ENCODE results near the gene ABITRAM.
"Not testable (repeated sequence)": the region's sequence is repeated elsewhere in the genome, so short reads cannot be mapped to it uniquely, and the experiment has no call there.

ABITRAM gene

GRCh38 chr9:108903420-108904103 lies 30.6 kb upstream of the ABITRAM start:
- Histone ChIP-seq H3K4me1 (ENCODE audit: control insufficient read depth in 1 of 2, insufficient read depth in 2 of 2, low read length in 2 of 2) (no peaks in the 10 kb centered on the region), H3K9ac (ENCODE audit: low read depth in 1 of 2, low read length in 2 of 2) (no peak overlapping the region), H3K4me3 (ENCODE audit: low read depth in 1 of 2, low read length in 2 of 2) (no peak overlapping the region), H3K27me3 (ENCODE audit: control insufficient read depth in 1 of 2, insufficient read depth in 2 of 2, low read length in 2 of 2) (no peaks in the 10 kb centered on the region), H3K36me3 (ENCODE audit: control insufficient read depth in 1 of 2, insufficient read depth in 2 of 2, low read length in 2 of 2) (peaks cover 49 to 78% of the 10 kb centered on the region in 2 donors), H3K27ac (ENCODE audit: low read depth, low read length) (no peak overlapping the region), H3K9me3 (ENCODE audit: control insufficient read depth in 1 of 2, low read length in 2 of 2) (no peaks in the 10 kb centered on the region)

- H3K4me1 ChIP-seq (ENCODE audit: control insufficient read depth in 1 of 2, insufficient read depth in 2 of 2, low read length in 2 of 2): no peaks in the 10 kb centered on the region
- H3K27me3 ChIP-seq (ENCODE audit: control insufficient read depth in 1 of 2, insufficient read depth in 2 of 2, low read length in 2 of 2): no peaks in the 10 kb centered on the region
- H3K27ac ChIP-seq (ENCODE audit: low read depth, low read length): no peak overlapping the region
- peaks cover 51 to 79% of the 10 kb centered on the region in 2 donors for H3K36me3 ChIP-seq (ENCODE audit: control insufficient read depth in 1 of 2, insufficient read depth in 2 of 2, low read length in 2 of 2)
- H3K9me3 ChIP-seq (ENCODE audit: control insufficient read depth in 1 of 2, low read length in 2 of 2): no peaks in the 10 kb centered on the region
- H3K4me3 ChIP-seq (ENCODE audit: low read depth in 1 of 2, low read length in 2 of 2): no peak overlapping the region
- H3K9ac ChIP-seq (ENCODE audit: low read depth in 1 of 2, low read length in 2 of 2): no peak overlapping the region
These were observed 30.0 kb upstream of the ABITRAM start for GRCh38 chr9:108904161-108904560.

- Histone ChIP-seq H3K27ac (ENCODE audit: low read depth, low read length) (no peak overlapping the region), H3K9ac (ENCODE audit: low read depth in 1 of 2, low read length in 2 of 2) (no peak overlapping the region)
These were observed 28.7 kb upstream of the ABITRAM start for GRCh38 chr9:108905494-108905893.

GRCh38 chr9:108910402-108910801 lies 23.8 kb upstream of the ABITRAM start:
- no peaks in the 10 kb centered on the region for H3K27me3 ChIP-seq (ENCODE audit: control insufficient read depth in 1 of 2, insufficient read depth in 2 of 2, low read length in 2 of 2)
- H3K27ac ChIP-seq (ENCODE audit: low read depth, low read length): no peak overlapping the region
- H3K4me3 ChIP-seq (ENCODE audit: low read depth in 1 of 2, low read length in 2 of 2): no peak overlapping the region
- no peak overlapping the region for H3K9ac ChIP-seq (ENCODE audit: low read depth in 1 of 2, low read length in 2 of 2)
- H3K9me3 ChIP-seq (ENCODE audit: control insufficient read depth in 1 of 2, low read length in 2 of 2): no peaks in the 10 kb centered on the region
- peaks cover 33 to 82% of the 10 kb centered on the region in 2 donors for H3K36me3 ChIP-seq (ENCODE audit: control insufficient read depth in 1 of 2, insufficient read depth in 2 of 2, low read length in 2 of 2)
- H3K4me1 ChIP-seq (ENCODE audit: control insufficient read depth in 1 of 2, insufficient read depth in 2 of 2, low read length in 2 of 2): no peaks in the 10 kb centered on the region

More at GRCh38 chr9:108905494-108905893, 28.7 kb upstream of the ABITRAM start:
- H3K4me1 ChIP-seq (ENCODE audit: control insufficient read depth in 1 of 2, insufficient read depth in 2 of 2, low read length in 2 of 2): no peaks in the 10 kb centered on the region
- H3K4me3 ChIP-seq (ENCODE audit: low read depth in 1 of 2, low read length in 2 of 2): no peak overlapping the region
- H3K36me3 ChIP-seq (ENCODE audit: control insufficient read depth in 1 of 2, insufficient read depth in 2 of 2, low read length in 2 of 2): peaks cover 44 to 81% of the 10 kb centered on the region in 2 donors
- H3K9me3 ChIP-seq (ENCODE audit: control insufficient read depth in 1 of 2, low read length in 2 of 2): no peaks in the 10 kb centered on the region
- H3K27me3 ChIP-seq (ENCODE audit: control insufficient read depth in 1 of 2, insufficient read depth in 2 of 2, low read length in 2 of 2): no peaks in the 10 kb centered on the region

GRCh38 chr9:108910914-108911313 lies 23.3 kb upstream of the ABITRAM start:
- no peak overlapping the region for H3K4me3 ChIP-seq (ENCODE audit: low read depth in 1 of 2, low read length in 2 of 2)
- no peak overlapping the region for H3K9ac ChIP-seq (ENCODE audit: low read depth in 1 of 2, low read length in 2 of 2)
- H3K27ac ChIP-seq (ENCODE audit: low read depth, low read length): no peak overlapping the region
- no peaks in the 10 kb centered on the region for H3K27me3 ChIP-seq (ENCODE audit: control insufficient read depth in 1 of 2, insufficient read depth in 2 of 2, low read length in 2 of 2)
- peaks cover 31 to 81% of the 10 kb centered on the region in 2 donors for H3K36me3 ChIP-seq (ENCODE audit: control insufficient read depth in 1 of 2, insufficient read depth in 2 of 2, low read length in 2 of 2)
- H3K4me1 ChIP-seq (ENCODE audit: control insufficient read depth in 1 of 2, insufficient read depth in 2 of 2, low read length in 2 of 2): no peaks in the 10 kb centered on the region
- H3K9me3 ChIP-seq (ENCODE audit: control insufficient read depth in 1 of 2, low read length in 2 of 2): no peaks in the 10 kb centered on the region

GRCh38 chr9:108911820-108912219 lies 22.4 kb upstream of the ABITRAM start:
- Histone ChIP-seq H3K4me1 (ENCODE audit: control insufficient read depth in 1 of 2, insufficient read depth in 2 of 2, low read length in 2 of 2) (no peaks in the 10 kb centered on the region), H3K36me3 (ENCODE audit: control insufficient read depth in 1 of 2, insufficient read depth in 2 of 2, low read length in 2 of 2) (peaks cover 30 to 75% of the 10 kb centered on the region in 2 donors), H3K27ac (ENCODE audit: low read depth, low read length) (no peak overlapping the region), H3K27me3 (ENCODE audit: control insufficient read depth in 1 of 2, insufficient read depth in 2 of 2, low read length in 2 of 2) (no peaks in the 10 kb centered on the region), H3K9me3 (ENCODE audit: control insufficient read depth in 1 of 2, low read length in 2 of 2) (no peaks in the 10 kb centered on the region), H3K9ac (ENCODE audit: low read depth in 1 of 2, low read length in 2 of 2) (no peak overlapping the region), H3K4me3 (ENCODE audit: low read depth in 1 of 2, low read length in 2 of 2) (no peak overlapping the region)

- no peak overlapping the region for H3K9ac ChIP-seq (ENCODE audit: low read depth in 1 of 2, low read length in 2 of 2)
- H3K36me3 ChIP-seq (ENCODE audit: control insufficient read depth in 1 of 2, insufficient read depth in 2 of 2, low read length in 2 of 2): peaks cover 27 to 71% of the 10 kb centered on the region in 2 donors
These were observed 20.8 kb upstream of the ABITRAM start for GRCh38 chr9:108913391-108913790.

GRCh38 chr9:108919517-108919916 lies 14.7 kb upstream of the ABITRAM start:
- no peak overlapping the region for H3K4me3 ChIP-seq (ENCODE audit: low read depth in 1 of 2, low read length in 2 of 2)
- no peak overlapping the region for H3K9ac ChIP-seq (ENCODE audit: low read depth in 1 of 2, low read length in 2 of 2)
- no peaks in the 10 kb centered on the region for H3K9me3 ChIP-seq (ENCODE audit: control insufficient read depth in 1 of 2, low read length in 2 of 2)
- H3K4me1 ChIP-seq (ENCODE audit: control insufficient read depth in 1 of 2, insufficient read depth in 2 of 2, low read length in 2 of 2): no peaks in the 10 kb centered on the region
- H3K27ac ChIP-seq (ENCODE audit: low read depth, low read length): no peak overlapping the region
- H3K36me3 ChIP-seq (ENCODE audit: control insufficient read depth in 1 of 2, insufficient read depth in 2 of 2, low read length in 2 of 2): peaks cover 11 to 62% of the 10 kb centered on the region in 2 donors
- H3K27me3 ChIP-seq (ENCODE audit: control insufficient read depth in 1 of 2, insufficient read depth in 2 of 2, low read length in 2 of 2): no peaks in the 10 kb centered on the region

More at GRCh38 chr9:108913391-108913790, 20.8 kb upstream of the ABITRAM start:
- no peak overlapping the region for H3K27ac ChIP-seq (ENCODE audit: low read depth, low read length)
- H3K9me3 ChIP-seq (ENCODE audit: control insufficient read depth in 1 of 2, low read length in 2 of 2): no peaks in the 10 kb centered on the region
- H3K27me3 ChIP-seq (ENCODE audit: control insufficient read depth in 1 of 2, insufficient read depth in 2 of 2, low read length in 2 of 2): no peaks in the 10 kb centered on the region
- no peak overlapping the region for H3K4me3 ChIP-seq (ENCODE audit: low read depth in 1 of 2, low read length in 2 of 2)
- no peaks in the 10 kb centered on the region for H3K4me1 ChIP-seq (ENCODE audit: control insufficient read depth in 1 of 2, insufficient read depth in 2 of 2, low read length in 2 of 2)

- H3K9ac ChIP-seq (ENCODE audit: low read depth in 1 of 2, low read length in 2 of 2); H3K4me1 ChIP-seq (ENCODE audit: control insufficient read depth in 1 of 2, insufficient read depth in 2 of 2, low read length in 2 of 2); H3K27me3 ChIP-seq (ENCODE audit: control insufficient read depth in 1 of 2, insufficient read depth in 2 of 2, low read length in 2 of 2); H3K9me3 ChIP-seq (ENCODE audit: control insufficient read depth in 1 of 2, low read length in 2 of 2); H3K4me3 ChIP-seq (ENCODE audit: low read depth in 1 of 2, low read length in 2 of 2); H3K27ac ChIP-seq (ENCODE audit: low read depth, low read length): not testable (repeated sequence)
- H3K36me3 ChIP-seq (ENCODE audit: control insufficient read depth in 1 of 2, insufficient read depth in 2 of 2, low read length in 2 of 2): peaks cover 15 to 61% of the 10 kb centered on the region in 2 donors
These were observed 13.8 kb upstream of the ABITRAM start for GRCh38 chr9:108920401-108920800.

- Histone ChIP-seq H3K36me3 (ENCODE audit: control insufficient read depth in 1 of 2, insufficient read depth in 2 of 2, low read length in 2 of 2) (peaks cover 19 to 62% of the 10 kb centered on the region in 2 donors), H3K4me1 (ENCODE audit: control insufficient read depth in 1 of 2, insufficient read depth in 2 of 2, low read length in 2 of 2) (no peaks in the 10 kb centered on the region), H3K4me3 (ENCODE audit: low read depth in 1 of 2, low read length in 2 of 2) (no peak overlapping the region), H3K27me3 (ENCODE audit: control insufficient read depth in 1 of 2, insufficient read depth in 2 of 2, low read length in 2 of 2) (no peaks in the 10 kb centered on the region), H3K9ac (ENCODE audit: low read depth in 1 of 2, low read length in 2 of 2) (no peak overlapping the region), H3K27ac (ENCODE audit: low read depth, low read length) (no peak overlapping the region), H3K9me3 (ENCODE audit: control insufficient read depth in 1 of 2, low read length in 2 of 2) (no peaks in the 10 kb centered on the region)
These were observed 13.0 kb upstream of the ABITRAM start for GRCh38 chr9:108921200-108921599.
